GM13976 (cell line): ENCODE measurements around the gene SLC43A1.

Experiments used
- DNase-seq: peaks from one replicate; pipeline ENCODE4 v3.0.0; 2012; ENCODE audit warnings: low spot score
- in situ Hi-C: fragments of 300-500 bp; cut with MboI; formaldehyde crosslinking; loops from one replicate; pipeline ENCODE4 v1.12.0; 2022; ENCODE audit warnings: low sequenced_read_pairs, mixed read lengths, inconsistent platforms; ENCODE audit not compliant: unreplicated experiment
- TF ChIP-seq, protein P1 (sequence below): IDR thresholded peaks from 2 replicates; pipeline ENCODE4 v1.5.1; 2012; ENCODE audit warnings: borderline replicate concordance, mild to moderate bottlenecking; ENCODE audit not compliant: insufficient read depth; ENCODE audit errors: extremely low read depth, missing control alignments, control extremely low read depth

Gene SLC43A1

DNA sequence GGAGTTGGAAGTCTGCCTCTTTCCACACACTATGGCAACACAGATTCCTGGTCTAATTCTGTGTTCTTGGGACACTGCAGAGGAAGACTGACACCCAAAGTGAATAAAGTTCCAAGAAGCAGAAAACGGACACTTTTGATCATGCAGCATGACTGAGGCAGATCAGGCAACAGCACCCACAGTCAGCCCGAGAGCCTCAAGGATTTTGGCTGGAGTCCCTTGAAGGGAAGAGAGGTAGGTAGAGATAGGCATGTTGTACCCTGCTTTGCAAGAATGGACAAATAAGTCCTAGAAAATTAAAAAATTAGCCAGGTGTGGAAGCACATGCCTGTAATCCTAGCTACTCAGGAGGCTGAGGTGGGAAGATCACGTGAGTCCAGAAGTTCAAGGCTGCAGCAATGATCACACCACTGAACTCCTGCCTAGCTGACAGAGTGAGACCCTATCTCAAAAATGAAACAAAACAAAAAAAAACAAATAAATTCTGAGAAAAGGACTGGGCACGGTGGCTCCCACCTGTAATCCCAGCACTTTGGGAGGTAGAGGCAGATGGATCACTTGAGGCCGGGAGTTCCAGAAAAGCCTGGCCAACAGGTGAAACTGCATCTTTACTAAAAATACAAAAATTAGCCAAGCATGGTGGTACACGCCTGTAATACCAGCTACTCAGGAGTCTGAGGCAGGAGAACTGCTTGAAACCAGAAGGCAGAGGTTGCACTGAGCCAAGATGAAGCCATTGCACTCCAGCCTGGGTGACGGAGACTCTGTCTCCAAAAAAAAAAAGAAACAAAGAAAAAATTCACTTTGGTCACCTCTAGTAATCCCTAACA lies 6.9 kb downstream of the SLC43A1 start:
- no peak for DNase-seq
- in situ Hi-C loops = no loop called here
- TF ChIP-seq, protein P1, sequence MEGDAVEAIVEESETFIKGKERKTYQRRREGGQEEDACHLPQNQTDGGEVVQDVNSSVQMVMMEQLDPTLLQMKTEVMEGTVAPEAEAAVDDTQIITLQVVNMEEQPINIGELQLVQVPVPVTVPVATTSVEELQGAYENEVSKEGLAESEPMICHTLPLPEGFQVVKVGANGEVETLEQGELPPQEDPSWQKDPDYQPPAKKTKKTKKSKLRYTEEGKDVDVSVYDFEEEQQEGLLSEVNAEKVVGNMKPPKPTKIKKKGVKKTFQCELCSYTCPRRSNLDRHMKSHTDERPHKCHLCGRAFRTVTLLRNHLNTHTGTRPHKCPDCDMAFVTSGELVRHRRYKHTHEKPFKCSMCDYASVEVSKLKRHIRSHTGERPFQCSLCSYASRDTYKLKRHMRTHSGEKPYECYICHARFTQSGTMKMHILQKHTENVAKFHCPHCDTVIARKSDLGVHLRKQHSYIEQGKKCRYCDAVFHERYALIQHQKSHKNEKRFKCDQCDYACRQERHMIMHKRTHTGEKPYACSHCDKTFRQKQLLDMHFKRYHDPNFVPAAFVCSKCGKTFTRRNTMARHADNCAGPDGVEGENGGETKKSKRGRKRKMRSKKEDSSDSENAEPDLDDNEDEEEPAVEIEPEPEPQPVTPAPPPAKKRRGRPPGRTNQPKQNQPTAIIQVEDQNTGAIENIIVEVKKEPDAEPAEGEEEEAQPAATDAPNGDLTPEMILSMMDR = no peak

DNA sequence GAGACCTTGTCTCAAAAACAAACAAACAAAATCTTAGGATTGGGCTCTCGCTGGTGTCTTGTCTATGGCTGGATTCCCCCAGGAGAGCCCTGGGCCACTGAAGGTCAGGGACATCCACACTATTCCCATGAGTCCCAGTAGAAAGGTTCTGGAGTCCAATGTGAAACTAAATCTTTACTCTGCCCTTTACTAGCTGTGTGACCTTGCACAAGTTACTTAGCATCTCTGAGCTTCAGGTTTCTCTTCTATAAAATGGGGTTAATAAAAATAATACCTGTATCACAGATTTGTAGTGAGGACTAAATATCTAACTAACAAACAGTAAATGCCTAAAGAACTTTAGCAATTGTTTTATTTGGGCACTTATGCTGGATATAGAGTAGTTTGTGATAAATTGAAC lies 9.0 kb downstream of the SLC43A1 start:
- no peak for DNase-seq
- TF ChIP-seq, protein P1 = no peak
- in situ Hi-C loops = no loop called here

DNA sequence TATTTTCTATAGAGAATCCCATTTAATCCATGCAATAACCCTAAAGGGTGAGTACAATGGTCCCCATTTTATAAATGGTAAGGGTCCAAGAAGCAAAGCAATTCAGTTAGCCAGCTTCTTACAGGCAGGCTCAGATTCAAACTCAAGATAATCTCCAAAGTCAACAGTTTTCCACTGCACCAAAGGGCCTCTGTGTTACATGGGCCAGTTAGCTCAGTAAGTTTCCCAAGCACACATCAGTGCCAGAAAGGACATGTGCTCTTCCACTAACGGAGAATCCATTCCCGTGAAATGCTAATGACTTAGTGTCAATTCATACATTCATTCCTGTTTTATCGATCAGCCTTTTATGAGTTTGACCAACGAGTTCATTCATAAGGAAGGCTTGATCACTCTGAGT lies 11.0 kb downstream of the SLC43A1 start:
- in situ Hi-C loops = no loop called here
- peak; percentile 6 for DNase-seq
- TF ChIP-seq, protein P1 = no peak

DNA sequence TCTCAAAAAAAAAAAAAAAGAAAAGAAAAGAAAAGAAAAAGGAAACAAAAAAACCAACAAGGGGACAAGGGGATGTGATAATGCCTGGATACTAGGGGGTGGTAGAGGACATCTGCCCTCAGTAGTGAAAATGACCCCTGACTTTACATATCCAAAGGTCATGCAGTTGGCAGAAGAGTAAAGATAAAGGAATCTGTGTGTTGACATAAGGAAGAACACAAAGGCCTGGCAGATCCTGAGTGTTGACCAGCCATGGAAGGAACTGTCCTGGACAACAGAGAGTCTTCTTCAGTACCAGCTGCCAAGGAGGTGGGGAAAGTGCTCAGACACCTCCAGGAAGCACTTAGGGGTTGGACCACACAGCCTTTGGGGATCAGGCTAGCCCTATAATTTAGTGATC lies 12.6 kb downstream of the SLC43A1 start:
- in situ Hi-C loops = no loop called here
- TF ChIP-seq, protein P1 = no peak
- DNase-seq = peak; percentile 16

DNA sequence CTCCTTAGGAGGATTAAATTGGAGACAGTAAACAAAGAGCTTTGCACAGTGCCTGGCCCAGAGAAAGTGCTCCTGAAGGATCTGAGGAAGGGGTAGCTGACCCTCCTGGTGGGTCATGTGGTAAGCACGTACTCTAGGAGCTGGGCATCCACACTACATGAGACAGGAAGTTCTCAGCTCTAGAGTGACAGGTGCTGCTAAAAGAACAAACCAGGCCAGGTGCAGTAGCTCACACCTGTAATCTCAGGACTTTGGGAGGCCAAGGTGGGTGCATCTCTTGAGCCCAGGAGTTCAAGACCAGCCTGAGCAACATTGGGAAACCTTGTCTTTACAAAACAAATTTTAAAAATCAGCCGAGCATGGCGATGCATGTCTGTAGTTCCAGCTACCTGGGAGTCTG lies 13.1 kb downstream of the SLC43A1 start:
- TF ChIP-seq, protein P1 = no peak
- DNase-seq = peak; percentile 10
- in situ Hi-C loops = no loop called here

DNA sequence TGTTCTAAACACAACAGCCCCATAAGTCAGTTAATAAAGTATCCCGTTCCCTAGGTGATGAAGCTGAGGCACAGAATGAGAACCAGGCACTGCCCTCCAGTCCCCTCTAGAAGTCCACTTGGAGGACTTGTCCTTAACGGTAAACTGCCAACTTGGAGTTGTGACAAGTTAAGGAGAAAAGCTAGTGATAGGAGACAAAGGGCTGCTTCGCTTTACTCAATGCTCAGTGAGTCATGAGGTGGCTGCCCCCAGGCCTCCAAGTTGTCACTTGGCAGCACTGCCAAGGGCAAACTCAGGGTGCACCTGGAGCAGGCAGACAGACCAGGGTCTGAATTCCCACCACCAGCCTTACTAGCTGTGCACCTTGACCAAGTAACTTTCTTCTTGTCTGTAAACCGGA lies 13.5 kb downstream of the SLC43A1 start:
- TF ChIP-seq, protein P1 = no peak
- in situ Hi-C loops = no loop called here
- DNase-seq = peak; percentile 5
